HG03439 (cell line): ENCODE measurements around the gene STX3.
"Not testable (repeated sequence)": the region's sequence is repeated elsewhere in the genome, so short reads cannot be mapped to it uniquely, and the experiment has no call there.

Experiments
- ATAC-seq: cut with Tn5 transposase; IDR thresholded peaks from one replicate; pipeline ENCODE4 v1.9.1; 2021; ENCODE audit warnings: mild to moderate bottlenecking, moderate library complexity; ENCODE audit not compliant: unreplicated experiment

STX3 gene

GRCh38 chr11:59829358-59829757 is 74.2 kb downstream of the STX3 start:
- no peak for ATAC-seq

GRCh38 chr11:59833602-59834001 is 78.4 kb downstream of the STX3 start:
- no peak for ATAC-seq

GRCh38 chr11:59839615-59840014 is 84.4 kb downstream of the STX3 start:
- no peak for ATAC-seq

- ATAC-seq, result no peak
These were observed 86.3 kb downstream of the STX3 start for GRCh38 chr11:59841514-59841913.

- no peak for ATAC-seq
These were observed 87.1 kb downstream of the STX3 start for GRCh38 chr11:59842316-59842715.

- no peak for ATAC-seq
These were observed 90.2 kb downstream of the STX3 start, which contains the start of gene CBLIF for GRCh38 chr11:59845399-59845798. CBLIF (minus strand) TSS chr11:59845499; CDS start chr11:59845453, 46 bp downstream.

GRCh38 chr11:59846556-59846955 is 91.4 kb downstream of the STX3 start:
- ATAC-seq, result no peak

GRCh38 chr11:59847626-59848025 is 92.5 kb downstream of the STX3 start:
- ATAC-seq, result no peak

- not testable (repeated sequence) for ATAC-seq
These were observed 93.3 kb downstream of the STX3 start for GRCh38 chr11:59848439-59848838.

GRCh38 chr11:59849129-59849528 is 94.0 kb downstream of the STX3 start:
- no peak for ATAC-seq

GRCh38 chr11:59849551-59849950 is 94.4 kb downstream of the STX3 start:
- not testable (repeated sequence) for ATAC-seq

GRCh38 chr11:59851416-59851815 is 96.2 kb downstream of the STX3 start:
- ATAC-seq, result not testable (repeated sequence)

- no peak for ATAC-seq
These were observed 99.7 kb downstream of the STX3 start for GRCh38 chr11:59854871-59855270.
